NCI-H524 (cell line): Measurements from ENCODE around the gene GCDH.
"Not testable (repeated sequence)": the region's sequence is repeated elsewhere in the genome, so short reads cannot be mapped to it uniquely, and the experiment has no call there.

Experiments used
- DNase-seq, 2 experiments: peaks; one replicate each; lab custom pipeline; 2025; lab: John Stamatoyannopoulos, UW

GCDH gene

DNA sequence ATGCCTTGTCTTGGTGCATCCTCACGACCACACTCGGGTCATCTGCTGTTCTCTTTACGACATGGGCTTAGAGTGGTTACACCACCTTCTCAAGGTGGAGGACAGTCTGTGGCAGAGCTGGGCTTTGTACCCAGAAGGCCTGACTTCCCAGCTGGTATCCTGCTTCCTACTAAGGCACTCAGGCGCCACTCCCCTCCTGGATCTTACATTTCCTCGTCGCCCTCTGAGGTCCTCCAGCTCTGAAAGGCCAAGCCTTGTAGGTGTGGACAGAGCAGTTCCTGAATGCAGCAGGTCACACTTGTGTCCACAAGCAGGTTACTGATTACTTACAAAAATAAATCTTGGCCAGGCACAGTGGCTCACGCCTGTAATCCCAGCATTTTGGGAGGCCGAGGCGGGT lies 16.2 kb downstream of the GCDH start:
- no peak for DNase-seq

GRCh38 chr19:12912571-12912970 lies 21.6 kb downstream of the GCDH start:
- peak in 1 of 2 experiments; percentile 51 for DNase-seq

DNA sequence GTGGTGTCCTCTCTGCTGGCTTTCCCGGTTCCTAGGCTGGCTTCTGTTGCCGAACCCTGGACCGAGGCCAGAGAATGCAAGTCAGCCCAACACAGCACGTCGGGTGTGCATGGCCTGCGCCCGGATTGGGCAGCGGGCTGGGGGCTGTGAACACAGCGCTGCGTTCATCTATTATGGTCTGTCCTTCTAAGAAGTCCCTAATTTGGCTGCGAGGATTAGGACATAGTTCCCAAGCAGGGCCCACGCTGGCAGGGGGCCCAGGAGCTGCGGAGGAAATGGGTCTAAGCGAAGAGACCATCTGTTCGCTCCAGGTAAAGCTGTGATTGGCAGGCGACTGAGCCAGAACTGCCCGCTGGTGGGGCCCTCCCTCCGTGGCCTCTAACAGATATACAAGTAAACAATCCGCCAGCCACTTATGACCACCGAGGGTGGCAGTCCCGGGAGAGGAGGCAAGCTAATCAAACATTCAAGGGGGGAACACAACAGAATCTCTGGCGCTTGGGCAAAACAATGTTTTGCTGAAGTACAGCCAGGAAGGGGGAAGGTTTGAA lies 22.1 kb downstream of the GCDH start:
- DNase-seq = peak; percentile 99 to 100

DNA sequence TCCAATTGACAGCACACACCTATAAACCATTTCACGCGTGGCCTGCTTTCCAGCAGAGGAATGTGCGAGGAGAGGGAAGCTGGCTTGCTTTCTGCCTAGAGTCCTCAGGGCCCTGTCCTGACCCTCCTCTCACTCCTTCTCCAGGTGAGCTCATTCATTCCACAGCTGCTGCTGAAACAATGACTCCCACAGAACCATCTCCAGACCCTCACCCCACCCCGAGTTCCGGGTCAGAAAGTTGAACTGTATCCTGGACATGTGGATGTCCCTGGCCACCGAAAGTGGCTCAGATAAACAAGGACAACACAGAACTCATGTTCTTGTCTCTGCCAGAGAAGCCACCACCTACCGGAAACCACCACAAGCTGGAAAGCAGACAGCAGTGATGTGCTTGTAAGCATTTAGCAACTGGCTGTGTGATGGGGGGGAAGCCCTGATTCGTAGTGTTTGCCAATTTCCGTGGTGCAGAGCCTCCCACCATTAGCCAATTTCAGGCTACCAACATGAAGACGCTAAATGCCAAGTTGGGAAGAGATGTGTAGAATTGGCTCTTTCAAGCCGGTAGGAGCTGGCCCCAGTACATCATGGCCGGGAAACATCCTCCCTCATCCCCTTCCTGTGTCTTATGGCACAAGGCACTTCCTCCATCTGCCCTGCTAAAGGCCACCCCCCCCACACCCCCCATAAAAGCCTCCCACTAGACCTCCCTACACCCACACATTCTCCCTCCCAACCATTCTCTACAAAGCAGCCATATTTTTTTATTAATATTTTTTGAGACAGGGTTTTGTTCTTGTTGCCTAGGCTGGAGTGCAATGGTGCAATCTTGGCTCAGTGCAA lies 23.1 kb downstream of the GCDH start:
- no peak for DNase-seq

DNA sequence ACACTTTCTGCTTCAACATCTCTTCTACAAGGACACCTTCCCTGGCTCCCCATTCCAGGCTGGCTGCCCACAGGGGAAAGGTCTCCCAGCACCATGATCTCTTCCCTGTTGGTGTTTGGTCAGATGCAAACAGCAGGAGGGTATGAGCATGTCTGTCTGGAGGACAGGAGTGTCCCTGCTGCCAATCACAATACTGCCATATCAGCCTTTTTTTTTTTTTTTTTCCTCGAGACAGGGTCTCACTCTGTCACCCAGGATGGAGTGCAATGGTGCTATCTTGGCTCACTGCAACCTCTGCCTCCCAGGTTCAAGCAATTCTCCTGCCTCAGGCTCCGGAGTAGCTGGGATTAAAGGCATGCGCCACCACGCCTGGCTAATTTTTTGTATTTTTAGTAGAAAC lies 24.9 kb downstream of the GCDH start:
- DNase-seq = not testable (repeated sequence)

GRCh38 chr19:12918253-12918652 lies 27.3 kb downstream of the GCDH start:
- no peak for DNase-seq

GRCh38 chr19:12921047-12921446 lies 30.1 kb downstream of the GCDH start:
- no peak for DNase-seq

DNA sequence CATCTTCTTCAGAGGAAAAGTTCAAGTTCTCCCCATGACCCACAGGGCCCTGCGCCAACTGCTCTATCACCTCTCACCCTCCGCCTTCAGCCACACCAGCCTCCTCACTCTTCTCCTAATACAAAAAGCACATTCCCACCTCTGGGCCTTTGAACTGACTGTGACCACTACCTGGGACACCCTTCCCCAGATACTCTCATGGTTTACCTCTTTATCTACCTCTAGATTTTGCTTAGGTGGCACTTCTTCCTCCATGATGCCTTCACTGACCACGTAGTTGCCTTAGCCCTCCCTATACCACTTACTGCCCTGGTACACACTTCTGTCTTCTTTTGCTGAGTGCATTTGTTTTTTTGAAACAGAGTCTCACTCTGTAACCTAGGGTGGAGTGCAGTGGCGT lies 32.0 kb downstream of the GCDH start:
- DNase-seq = no peak

DNA sequence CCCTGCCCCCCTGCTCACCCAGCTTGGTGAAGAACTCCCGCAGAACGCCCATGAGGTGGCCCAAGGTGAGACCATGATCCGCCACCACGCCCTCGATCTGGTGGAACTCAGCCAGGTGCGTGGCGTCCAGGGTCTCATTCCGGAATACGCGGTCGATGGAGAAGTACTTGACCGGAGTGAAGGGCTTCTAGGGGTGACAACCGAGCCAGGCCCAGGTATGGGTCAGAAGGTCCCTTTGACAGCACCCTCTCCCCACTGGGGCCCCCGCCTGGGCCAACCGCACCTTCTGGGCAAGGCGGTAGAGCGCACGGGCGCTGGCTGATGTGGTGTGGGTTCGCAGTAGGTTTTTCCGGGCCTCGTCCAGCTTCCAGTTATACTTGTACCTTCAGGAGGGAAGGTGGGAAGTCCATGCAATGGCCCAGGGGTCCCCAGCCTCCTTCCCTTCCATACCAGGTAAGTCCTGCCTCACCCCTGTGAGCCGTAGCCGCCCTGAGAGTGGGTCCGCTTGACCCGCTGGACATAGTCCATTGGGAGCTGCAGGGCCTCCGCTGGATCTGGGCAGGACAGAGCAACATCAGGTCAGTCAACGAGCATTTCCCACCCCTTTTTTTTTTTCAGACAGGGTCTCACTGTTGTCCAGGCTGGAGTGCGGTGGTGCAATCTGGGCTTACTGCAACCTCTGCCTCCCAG lies 33.8 kb downstream of the GCDH start:
- no peak for DNase-seq

GRCh38 chr19:12930002-12930645 lies 39.2 kb downstream of the GCDH start:
- DNase-seq = no peak

- no peak for DNase-seq
Observed at GRCh38 chr19:12932392-12933286, 41.7 kb downstream of the GCDH start.

DNA sequence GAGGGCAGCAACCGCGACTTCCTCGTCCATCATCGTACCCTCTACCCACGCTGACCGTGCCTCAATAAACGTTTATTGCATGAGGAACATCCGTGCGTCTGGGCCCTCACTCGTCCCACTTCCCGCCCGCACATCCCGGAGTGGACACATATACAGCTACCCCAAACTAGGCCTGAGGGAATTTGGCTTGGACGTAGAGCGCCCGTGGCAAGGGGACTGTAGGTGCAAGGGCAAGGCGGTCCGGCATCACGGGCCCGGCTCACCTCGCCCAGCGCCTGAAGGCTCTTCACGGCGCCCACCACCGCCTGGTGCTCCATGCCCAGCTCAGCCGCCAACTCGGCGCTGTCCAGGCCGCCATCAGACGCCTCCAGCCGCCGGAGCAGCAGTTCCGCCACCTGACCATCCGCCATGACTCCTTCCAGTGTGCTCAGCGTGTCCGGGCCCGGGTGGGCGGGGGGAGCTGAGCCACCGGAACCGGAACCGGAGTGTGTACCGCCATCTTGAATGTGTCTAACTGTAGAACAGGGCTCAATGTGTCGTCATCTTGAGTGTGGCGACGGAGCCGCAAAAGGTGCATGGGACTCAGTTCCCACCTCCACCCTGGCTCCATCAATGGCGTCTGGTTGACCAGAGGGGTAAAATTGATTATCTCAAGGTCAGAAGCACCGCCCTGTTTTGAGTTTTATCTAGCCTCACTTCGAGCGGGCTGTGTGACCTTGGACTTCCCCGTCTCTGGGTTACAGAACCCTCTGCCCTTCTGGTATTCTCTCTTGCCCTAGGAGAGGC lies 42.5 kb downstream of the GCDH start, which contains the start of gene FARSA:
FARSA (minus strand) TSS at position 425 of the 786 bp plus-strand sequence; CDS start at position 410, 15 bp downstream.
- DNase-seq = peak; percentile 82 to 94

- no peak for DNase-seq
Observed at GRCh38 chr19:12935071-12935470, 44.1 kb downstream of the GCDH start.

GRCh38 chr19:12936582-12936981 lies 45.6 kb downstream of the GCDH start:
- no peak for DNase-seq

DNA sequence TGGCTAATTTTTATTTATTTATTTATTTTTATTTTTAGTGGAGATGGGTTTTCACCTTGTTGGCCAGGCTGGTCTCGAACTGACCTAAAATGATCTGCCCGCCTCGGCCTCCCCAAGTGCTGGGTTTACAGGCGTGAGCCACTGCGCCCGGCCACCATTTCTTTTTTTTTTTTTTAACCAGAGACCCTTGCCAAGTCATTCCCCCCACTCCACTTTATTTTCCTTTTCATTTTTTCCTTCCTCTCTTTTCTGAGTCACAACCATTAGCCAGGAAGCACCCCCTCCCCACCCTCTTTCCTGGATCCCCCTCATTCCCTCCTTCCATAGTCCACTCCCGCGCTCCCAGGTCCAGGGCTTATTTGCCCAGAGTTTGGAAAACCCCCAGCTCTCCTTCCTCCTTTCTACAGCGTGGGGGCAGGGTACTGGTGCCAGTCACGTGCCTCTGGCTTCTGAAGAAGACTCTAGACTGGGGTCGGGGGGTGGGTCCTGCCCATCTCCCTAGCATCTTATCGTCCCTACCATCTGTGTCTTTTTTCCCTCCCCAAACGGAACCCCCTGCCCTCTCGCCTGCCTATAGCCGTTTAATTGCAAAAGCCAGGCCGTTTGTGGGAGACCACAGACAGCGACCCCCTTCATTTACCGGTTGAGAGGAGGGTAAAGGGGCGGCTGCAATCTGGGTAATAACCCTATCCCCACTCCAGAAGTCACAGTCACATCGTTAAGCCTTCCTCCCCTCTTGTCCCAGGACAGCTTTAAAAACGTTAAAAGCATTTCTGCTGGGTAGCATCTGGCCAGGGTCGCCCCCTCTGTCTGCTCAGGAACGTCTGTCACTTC lies 46.4 kb downstream of the GCDH start:
- peak; percentile 98 to 99 for DNase-seq

- DNase-seq = peak; percentile 100
Observed at GRCh38 chr19:12937927-12938778, 47.2 kb downstream of the GCDH start, which contains the start of gene CALR. TSS of gene CALR (plus strand) at chr19:12938609. CDS start at chr19:12938680, 71 bp downstream.

DNA sequence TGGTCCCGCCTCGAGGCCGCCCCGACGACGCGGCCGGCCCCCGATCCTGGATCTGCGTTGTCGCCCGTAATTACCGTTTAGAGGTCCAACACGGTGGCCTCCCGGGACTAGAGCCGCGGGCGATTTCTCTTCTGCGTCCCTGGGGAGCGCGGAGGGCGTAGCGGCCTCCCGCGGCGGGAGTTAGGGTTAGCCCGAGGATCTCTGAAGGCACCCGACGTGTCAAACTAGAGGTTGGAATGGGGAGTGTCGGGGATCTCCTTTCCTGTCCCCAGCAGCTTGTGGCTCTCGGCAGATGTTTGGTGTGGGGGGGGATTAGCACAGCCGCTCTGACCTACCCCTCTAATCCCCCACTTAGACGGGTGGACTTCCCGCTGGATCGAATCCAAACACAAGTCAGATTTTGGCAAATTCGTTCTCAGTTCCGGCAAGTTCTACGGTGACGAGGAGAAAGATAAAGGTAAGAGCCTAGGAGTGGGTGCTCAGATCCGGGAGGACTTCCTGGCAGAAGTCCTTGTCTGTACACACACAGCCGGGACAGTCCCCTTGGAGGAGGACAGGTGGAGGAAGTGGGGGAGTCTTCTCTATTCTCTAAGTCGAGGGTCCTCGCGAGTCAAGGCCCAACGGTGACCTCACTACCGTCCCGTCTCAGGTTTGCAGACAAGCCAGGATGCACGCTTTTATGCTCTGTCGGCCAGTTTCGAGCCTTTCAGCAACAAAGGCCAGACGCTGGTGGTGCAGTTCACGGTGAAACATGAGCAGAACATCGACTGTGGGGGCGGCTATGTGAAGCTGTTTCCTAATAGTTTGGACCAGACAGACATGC lies 48.0 kb downstream of the GCDH start:
- DNase-seq = peak; percentile 65 to 75

- DNase-seq = no peak
Observed at GRCh38 chr19:12939975-12940423, 49.0 kb downstream of the GCDH start.
